T-cell (primary cell): ENCODE data around the gene NTNG2. TPM values are rescaled to one million over a fixed set of nuclear protein-coding genes. Genes with fewer than 3 reads are reported as not detected.

Experiments used
- ATAC-seq, 4 experiments: fragments of 200-7000 bp in 3 of 4; fragments of 150-1000 bp in 1 of 4; cut with Tn5 transposase; replicated peaks in 1 of 4; 1 replicate in 3 of 4; 2 replicates in 1 of 4; pipeline ENCODE4 v1.10.0; 2021; ENCODE audit warnings: moderate library complexity in 3 of 4, mild to moderate bottlenecking in 2 of 4, moderate number of reproducible peaks in 1 of 4
- CTCF ChIA-PET, 2 donors: fragments of 300-600 bp; sonication (Branson Sonifier 250); formaldehyde crosslinking; loops; one replicate each; lab custom pipeline; 2022; ENCODE audit warnings: antibody characterized with exemption in 2 of 2; lab: Charles Lee
- POLR2A ChIA-PET, 2 donors: fragments of 300-600 bp; sonication (Branson Sonifier 250); formaldehyde crosslinking; loops; one replicate each; lab custom pipeline; 2022; ENCODE audit warnings: antibody characterized with exemption in 2 of 2; lab: Charles Lee
- DNase-seq, 35 experiments: peaks; one replicate each; pipeline versions ENCODE4 v3.0.0 to v3.0.0-alpha.2; 2013 to 2023
- H3K27ac ChIP-seq: one replicate; pipeline ENCODE4 v1.5.1; 2013; ENCODE audit warnings: low read length
- H3K27me3 ChIP-seq, 2 experiments: replicated peaks in 1 of 2; 1 replicate in 1 of 2; 2 replicates in 1 of 2; pipeline versions ENCODE4 v1.6.1 to v1.7.0; 2013; ENCODE audit warnings: low read length in 1 of 2, mixed read lengths in 1 of 2; ENCODE audit not compliant: control insufficient read depth in 2 of 2, insufficient read depth in 2 of 2; ENCODE audit errors: extremely low read depth in 1 of 2
- H3K36me3 ChIP-seq, 2 donors: 1 replicate in 1 of 2; 2 replicates in 1 of 2; pipeline versions ENCODE4 v1.6.1 to v1.7.0; 2013; ENCODE audit warnings: low read length in 1 of 2; ENCODE audit not compliant: control insufficient read depth in 2 of 2, insufficient read depth in 1 of 2; ENCODE audit errors: extremely low read depth in 1 of 2
- H3K4me1 ChIP-seq, 2 experiments: 1 replicate in 1 of 2; 2 replicates in 1 of 2; pipeline versions ENCODE4 v1.6.1 to v1.7.0; 2013; ENCODE audit warnings: low read length in 2 of 2, mixed read lengths in 1 of 2; ENCODE audit not compliant: insufficient read depth in 2 of 2, control insufficient read depth in 1 of 2; ENCODE audit errors: extremely low read depth in 1 of 2
- H3K4me3 ChIP-seq, 2 donors: 1 replicate in 1 of 2; 2 replicates in 1 of 2; pipeline versions ENCODE4 v1.5.1 to v1.7.0; 2013; ENCODE audit warnings: mild to moderate bottlenecking in 2 of 2, low read length in 1 of 2, moderate library complexity in 1 of 2; ENCODE audit not compliant: control insufficient read depth in 1 of 2; ENCODE audit errors: extremely low read depth in 1 of 2
- H3K9me3 ChIP-seq: 2 replicates; pipeline ENCODE4 v1.7.0; 2013
- H3K27ac Mint-ChIP-seq, 2 donors: one replicate each; pipeline ENCODE4 v1.8.0; 2020 to 2021; ENCODE audit warnings: mild to moderate bottlenecking in 2 of 2, mixed read lengths in 2 of 2
- H3K27me3 Mint-ChIP-seq, 2 donors: one replicate each; pipeline ENCODE4 v1.8.0; 2021 to 2022; ENCODE audit warnings: mixed read lengths in 2 of 2
- H3K36me3 Mint-ChIP-seq: one replicate; pipeline ENCODE4 v1.8.0; 2021; ENCODE audit warnings: mixed read lengths
- H3K4me1 Mint-ChIP-seq, 3 donors: one replicate each; pipeline ENCODE4 v1.8.0; 2020 to 2022; ENCODE audit warnings: mixed read lengths in 3 of 3, mild to moderate bottlenecking in 1 of 3
- H3K4me3 Mint-ChIP-seq, 3 donors: one replicate each; pipeline ENCODE4 v1.8.0; 2020 to 2022; ENCODE audit warnings: mild to moderate bottlenecking in 3 of 3, mixed read lengths in 3 of 3, moderate library complexity in 3 of 3
- H3K9me3 Mint-ChIP-seq, 3 donors: one replicate each; pipeline ENCODE4 v1.8.0; 2020 to 2022; ENCODE audit warnings: mixed read lengths in 3 of 3
- WGBS: methylation state at CpG from one replicate; pipeline ENCODE4 v1.1.5; 2013; ENCODE audit warnings: missing lambda C conversion rate; ENCODE audit not compliant: insufficient coverage; 5-methylcytosine and 5-hydroxymethylcytosine counted together
- total RNA-seq, 35 experiments: library from RNA in 6 of 35; stranded (reverse) in 6 of 35; fragments of 120-200 nt in 1 of 35; gene quantifications; one replicate each; pipeline versions ENCODE4 v1.2.1 to v1.2.4 and lab custom pipeline; 2013 to 2026

Gene NTNG2
- total RNA-seq, 5 donors from 2014 or later (not counting 1 experiment from before 2014, with no cell fraction given), result 4.8 to 14.1 (median 7.8) TPM

GRCh38 chr9:132172185-132172584, 10.3 kb downstream of the NTNG2 start:
- Histone ChIP-seq H3K27ac (no peak overlapping the region), H3K36me3 (no peaks in the 10 kb centered on the region), H3K4me3 (no peak overlapping the region), H3K27me3 (peaks cover 0 to 40% of the 10 kb centered on the region in 2 experiments), H3K9me3 (no peaks in the 10 kb centered on the region), H3K4me1 (peaks cover 0 to 5% of the 10 kb centered on the region in 2 experiments)
- ChIA-PET POLR2A (no interaction called here), CTCF (interaction anchor here (0.6 to 1.5 kb wide), 2 partner anchors 14 to 64 kb away, joined by 3 to 5 read pairs; no protein-coding TSS in a partner anchor)
- H3K27me3 Mint-ChIP-seq, result peaks cover 20 to 21% of the 10 kb centered on the region in 2 donors
- DNase-seq (no peak), ATAC-seq (no peak)
- H3K27ac Mint-ChIP-seq, result no peak overlapping the region
- no peak overlapping the region for H3K4me3 Mint-ChIP-seq
- H3K36me3 Mint-ChIP-seq, result peaks cover 5% of the 10 kb centered on the region
- no peaks in the 10 kb centered on the region for H3K9me3 Mint-ChIP-seq
- H3K4me1 Mint-ChIP-seq, result no peaks in the 10 kb centered on the region
- WGBS, result 81% methylated on average over 4 of the region's 5 CpGs

GRCh38 chr9:132175431-132175830, 13.6 kb downstream of the NTNG2 start:
- H3K36me3 Mint-ChIP-seq, result peaks cover 8% of the 10 kb centered on the region
- Histone ChIP-seq H3K4me1 (no peaks in the 10 kb centered on the region), H3K9me3 (no peaks in the 10 kb centered on the region), H3K36me3 (no peaks in the 10 kb centered on the region), H3K27ac (no peak overlapping the region), H3K4me3 (no peak overlapping the region), H3K27me3 (peaks cover 0 to 34% of the 10 kb centered on the region in 2 experiments)
- ChIA-PET CTCF (no interaction called here), POLR2A (no interaction called here)
- no peak overlapping the region for H3K27ac Mint-ChIP-seq
- H3K4me3 Mint-ChIP-seq, result no peak overlapping the region
- no peaks in the 10 kb centered on the region for H3K9me3 Mint-ChIP-seq
- no peaks in the 10 kb centered on the region for H3K4me1 Mint-ChIP-seq
- DNase-seq, result no peak
- H3K27me3 Mint-ChIP-seq, result peaks cover 4 to 8% of the 10 kb centered on the region in 2 donors
- no peak for ATAC-seq
- 63% methylated on average over 9 of the region's 14 CpGs for WGBS

- no peak for ATAC-seq
- Histone ChIP-seq H3K4me3 (no peak overlapping the region), H3K4me1 (no peaks in the 10 kb centered on the region), H3K27me3 (peaks cover 0 to 31% of the 10 kb centered on the region in 2 experiments), H3K27ac (no peak overlapping the region), H3K9me3 (no peaks in the 10 kb centered on the region), H3K36me3 (no peaks in the 10 kb centered on the region)
- WGBS, result 85% methylated on average over 5 of the region's 5 CpGs
- ChIA-PET CTCF (no interaction called here), POLR2A (no interaction called here)
- Mint-ChIP-seq H3K27me3 (peaks cover 7 to 8% of the 10 kb centered on the region in 2 donors), H3K27ac (no peak overlapping the region), H3K4me1 (no peaks in the 10 kb centered on the region), H3K36me3 (peaks cover 8% of the 10 kb centered on the region), H3K4me3 (no peak overlapping the region), H3K9me3 (no peaks in the 10 kb centered on the region)
- DNase-seq, result no peak
Observed at GRCh38 chr9:132176338-132176737, 14.5 kb downstream of the NTNG2 start.

DNA sequence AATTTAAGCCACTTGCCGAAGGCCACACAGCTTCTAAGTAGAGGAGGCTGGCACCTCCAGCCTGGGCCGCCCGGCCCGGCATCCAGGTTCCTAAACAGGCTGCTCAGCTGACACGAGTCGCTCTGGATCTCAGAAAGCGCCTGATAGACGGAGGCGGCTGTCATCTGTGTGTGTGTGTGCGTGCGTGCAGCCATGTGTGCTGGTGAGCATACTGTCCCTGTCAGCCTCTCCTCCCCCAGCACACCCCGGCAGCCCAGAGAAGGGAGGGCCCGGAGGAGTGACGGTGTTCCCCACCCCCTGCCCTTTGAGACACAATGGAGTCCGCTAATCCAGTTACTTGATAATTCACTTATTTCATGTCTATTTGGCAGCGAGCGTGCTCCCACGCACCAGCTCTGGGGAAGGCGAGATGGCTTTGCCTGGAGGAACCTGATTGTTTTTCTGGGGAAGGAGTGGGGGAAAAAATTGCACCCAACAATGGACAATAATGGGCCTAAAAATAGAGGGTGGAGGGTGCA, 20.0 kb downstream of the NTNG2 start:
- Histone ChIP-seq H3K27ac (no peak overlapping the region), H3K27me3 (peaks cover 0 to 59% of the 10 kb centered on the region in 2 experiments), H3K4me1 (no peaks in the 10 kb centered on the region), H3K36me3 (no peaks in the 10 kb centered on the region), H3K9me3 (no peaks in the 10 kb centered on the region), H3K4me3 (no peak overlapping the region)
- no peaks in the 10 kb centered on the region for H3K9me3 Mint-ChIP-seq
- H3K4me1 Mint-ChIP-seq, result no peaks in the 10 kb centered on the region
- ATAC-seq (no peak), DNase-seq (no peak)
- H3K4me3 Mint-ChIP-seq, result no peak overlapping the region
- 92% methylated on average over 10 of the region's 19 CpGs for WGBS
- H3K36me3 Mint-ChIP-seq, result peaks cover 3% of the 10 kb centered on the region
- peaks cover 4 to 25% of the 10 kb centered on the region in 2 donors for H3K27me3 Mint-ChIP-seq
- ChIA-PET CTCF (no interaction called here), POLR2A (no interaction called here)
- no peak overlapping the region for H3K27ac Mint-ChIP-seq

- H3K9me3 Mint-ChIP-seq, result no peaks in the 10 kb centered on the region
- no peak overlapping the region for H3K27ac Mint-ChIP-seq
- peaks cover 0 to 63% of the 10 kb centered on the region in 2 experiments for H3K27me3 ChIP-seq
- ATAC-seq, result no peak
- no peaks in the 10 kb centered on the region for H3K36me3 ChIP-seq
- no peak for DNase-seq
- H3K4me1 Mint-ChIP-seq, result no peaks in the 10 kb centered on the region
- 72% methylated on average over 15 of the region's 18 CpGs for WGBS
- no peaks in the 10 kb centered on the region for H3K9me3 ChIP-seq
- H3K4me3 ChIP-seq, result no peak overlapping the region
- peaks cover 4 to 29% of the 10 kb centered on the region in 2 donors for H3K27me3 Mint-ChIP-seq
- CTCF ChIA-PET, result no interaction called here
- no peaks in the 10 kb centered on the region for H3K36me3 Mint-ChIP-seq
- H3K4me3 Mint-ChIP-seq, result no peak overlapping the region
- H3K27ac ChIP-seq, result no peak overlapping the region
- no peaks in the 10 kb centered on the region for H3K4me1 ChIP-seq
- POLR2A ChIA-PET, result no interaction called here
Observed at GRCh38 chr9:132182314-132183091, 20.6 kb downstream of the NTNG2 start.

DNA sequence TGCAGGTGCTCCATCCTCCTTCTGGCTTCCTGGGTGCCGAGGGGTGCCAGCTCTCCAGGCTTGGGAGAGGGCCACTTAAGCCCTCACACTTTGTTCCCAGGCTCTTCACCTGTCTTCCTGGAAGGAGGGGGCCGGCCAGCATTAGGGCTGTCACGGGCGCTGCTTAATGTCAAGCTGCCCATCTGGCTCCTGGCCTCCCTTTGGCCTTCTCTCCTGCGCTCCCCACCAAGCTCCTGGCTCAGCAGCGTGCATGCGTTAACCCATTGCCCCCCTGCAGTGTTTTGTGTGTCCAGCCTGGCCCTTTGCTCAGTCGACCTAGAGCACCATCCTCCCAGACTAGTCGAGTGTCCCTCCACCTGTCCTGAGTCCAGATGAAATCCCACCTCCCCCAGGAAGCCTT, 21.3 kb downstream of the NTNG2 start:
- 77% methylated on average over 9 of the region's 9 CpGs for WGBS
- Mint-ChIP-seq H3K9me3 (no peaks in the 10 kb centered on the region), H3K36me3 (no peaks in the 10 kb centered on the region), H3K4me1 (no peaks in the 10 kb centered on the region), H3K27ac (no peak overlapping the region), H3K27me3 (peaks cover 4 to 29% of the 10 kb centered on the region in 2 donors), H3K4me3 (no peak overlapping the region)
- Histone ChIP-seq H3K36me3 (no peaks in the 10 kb centered on the region), H3K27me3 (peaks cover 0 to 66% of the 10 kb centered on the region in 2 experiments), H3K4me1 (no peaks in the 10 kb centered on the region), H3K4me3 (no peak overlapping the region), H3K27ac (no peak overlapping the region), H3K9me3 (no peaks in the 10 kb centered on the region)
- ChIA-PET POLR2A (no interaction called here), CTCF (no interaction called here)
- DNase-seq, result no peak
- no peak for ATAC-seq
